Left ventricle myocardium inferior (tissue), 1 donor: ENCODE results near the gene PERM1. TPM values are rescaled to one million over a fixed set of nuclear protein-coding genes. Genes with fewer than 3 reads are reported as not detected.
A peak's percentile ranks its signal among the peaks of the same experiment; 100 is the strongest.

ENCODE experiments used
- DNase-seq: peaks from one replicate; pipeline ENCODE4 v3.0.0-alpha.2; 2020
- H3K27ac ChIP-seq: fragments of 200-600 bp; replicated peaks from 2 replicates; pipeline ENCODE4 v1.8.0; 2021
- H3K27me3 ChIP-seq: fragments of 200-600 bp; 2 replicates; pipeline ENCODE4 v1.8.0; 2021; ENCODE audit warnings: low read depth
- H3K36me3 ChIP-seq: fragments of 200-600 bp; 2 replicates; pipeline ENCODE4 v1.8.0; 2021
- H3K4me1 ChIP-seq: fragments of 200-600 bp; 2 replicates; pipeline ENCODE4 v1.8.0; 2021
- H3K4me3 ChIP-seq: fragments of 200-600 bp; 2 replicates; pipeline ENCODE4 v1.8.0; 2021; ENCODE audit warnings: mild to moderate bottlenecking, moderate library complexity
- H3K9me3 ChIP-seq: fragments of 200-600 bp; replicated peaks from 2 replicates; pipeline ENCODE4 v1.8.0; 2021
- CTCF ChIP-seq: fragments of 200-600 bp; IDR thresholded peaks from 2 replicates; pipeline ENCODE4 v1.8.0; 2021; ENCODE audit warnings: antibody characterized with exemption, mild to moderate bottlenecking, borderline replicate concordance
- intact Hi-C: fragments of 100-400 bp; cut with micrococcal nuclease; formaldehyde crosslinking; loops from one replicate; pipeline ENCODE4 v1.11.0; 2022
- total RNA-seq: library from RNA; stranded (reverse); fragmentation: NEBNext Ultra II Directional; extraction: Animal tissue kit (Norgen Biotek cat#: 25700); gene quantifications from one replicate; pipeline ENCODE4 v1.2.1, GENCODE V29; 2021
- donor health status: DM: no; HTN: yes; CAD: no; lungs with severe emphysema.

The PERM1 gene
- total RNA-seq, 1 donor from 2014 or later: 160 TPM

- no peak for TF ChIP-seq CTCF
- Histone ChIP-seq H3K4me3 (peak overlapping the region; percentile 76), H3K27ac (no peak overlapping the region), H3K4me1 (peaks cover 18% of the 10 kb centered on the region), H3K36me3 (peaks cover 2% of the 10 kb centered on the region), H3K9me3 (no peaks in the 10 kb centered on the region), H3K27me3 (peaks cover 54% of the 10 kb centered on the region)
- intact Hi-C loops: no loop called here
- DNase-seq: peak; percentile 13
Measured at GRCh38 chr1:967466-968343, 14.2 kb downstream of the PERM1 start.

- Histone ChIP-seq H3K27ac (no peak overlapping the region), H3K4me1 (peaks cover 18% of the 10 kb centered on the region), H3K27me3 (peaks cover 45% of the 10 kb centered on the region), H3K9me3 (no peaks in the 10 kb centered on the region), H3K4me3 (peak overlapping the region; percentile 76), H3K36me3 (peaks cover 7% of the 10 kb centered on the region)
- intact Hi-C loops: no loop called here
- TF ChIP-seq CTCF: no peak
- no peak for DNase-seq
Measured at GRCh38 chr1:966704-967300, 15.1 kb downstream of the PERM1 start.

GRCh38 chr1:966135-966703 lies 15.7 kb downstream of the PERM1 start, which contains the start of gene PLEKHN1:
TSS of gene PLEKHN1 (plus strand) at chr1:966482. CDS start at chr1:966532, 50 bp downstream.
- intact Hi-C loops: no loop called here
- no peak for TF ChIP-seq CTCF
- Histone ChIP-seq H3K4me3 (peak within 1 kb of the TSS; percentile 76), H3K27ac (no peak within 1 kb of the TSS), H3K27me3 (peaks cover 40% of the 10 kb centered on the region), H3K36me3 (peaks cover 7% of the 10 kb centered on the region), H3K4me1 (peaks cover 24% of the 10 kb centered on the region), H3K9me3 (no peaks in the 10 kb centered on the region)
- DNase-seq: no peak

GRCh38 chr1:965526-966134 lies 16.3 kb downstream of the PERM1 start:
- no peak overlapping the region for H3K27ac ChIP-seq
- H3K27me3 ChIP-seq: peaks cover 34% of the 10 kb centered on the region
- H3K36me3 ChIP-seq: peaks cover 7% of the 10 kb centered on the region
- TF ChIP-seq CTCF: no peak
- intact Hi-C loops: no loop called here
- DNase-seq: no peak
- no peaks in the 10 kb centered on the region for H3K9me3 ChIP-seq
- peak overlapping the region; percentile 76 for H3K4me3 ChIP-seq
- peaks cover 29% of the 10 kb centered on the region for H3K4me1 ChIP-seq
